NCI-H345 treated with DMSO at 0.1 percent for 48 hours (cell line): ENCODE results near the gene ZC3H7A.

Source experiments
- DNase-seq: peaks from one replicate; lab custom pipeline; 2025; ENCODE audit not compliant: unreplicated experiment; lab: John Stamatoyannopoulos, UW

Gene ZC3H7A

DNA sequence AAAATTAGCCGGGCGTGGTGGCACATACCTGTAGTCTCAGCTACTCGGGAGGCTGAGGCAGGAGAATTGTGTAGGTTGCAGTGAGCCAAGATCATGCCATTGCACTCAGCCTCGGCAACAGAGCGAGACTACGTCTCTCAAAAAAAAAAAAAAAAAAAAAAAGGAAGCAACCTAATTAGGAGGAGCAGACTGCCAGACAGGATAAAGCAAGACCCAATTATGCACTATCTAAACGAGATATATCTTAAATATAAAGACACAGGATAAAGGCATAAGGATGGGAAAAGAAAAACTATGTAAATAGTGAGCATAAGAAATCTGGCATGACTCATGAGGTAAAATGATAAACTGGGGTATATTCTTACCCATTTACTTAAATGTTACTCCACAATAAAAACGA is 59.3 kb downstream of the ZC3H7A start:
- no peak for DNase-seq

DNA sequence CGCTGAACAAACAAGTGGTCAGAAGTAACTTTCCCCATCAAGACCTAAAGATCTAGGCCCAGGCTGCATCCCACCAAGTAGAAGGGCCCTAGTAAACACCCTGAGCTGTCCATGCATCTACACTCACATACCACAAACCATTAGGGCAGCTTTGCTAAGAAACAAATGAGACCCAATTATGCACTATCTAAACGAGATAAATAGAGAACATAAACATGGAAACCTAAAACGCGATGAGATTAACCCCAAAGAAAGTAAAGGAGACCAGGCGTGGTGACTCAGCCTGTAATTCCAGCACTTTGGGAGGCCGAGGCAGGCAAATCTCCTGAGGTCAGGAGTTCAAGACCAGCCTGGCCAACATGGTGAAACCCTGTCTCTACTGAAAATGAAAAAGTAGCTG is 60.2 kb downstream of the ZC3H7A start:
- no peak for DNase-seq

DNA sequence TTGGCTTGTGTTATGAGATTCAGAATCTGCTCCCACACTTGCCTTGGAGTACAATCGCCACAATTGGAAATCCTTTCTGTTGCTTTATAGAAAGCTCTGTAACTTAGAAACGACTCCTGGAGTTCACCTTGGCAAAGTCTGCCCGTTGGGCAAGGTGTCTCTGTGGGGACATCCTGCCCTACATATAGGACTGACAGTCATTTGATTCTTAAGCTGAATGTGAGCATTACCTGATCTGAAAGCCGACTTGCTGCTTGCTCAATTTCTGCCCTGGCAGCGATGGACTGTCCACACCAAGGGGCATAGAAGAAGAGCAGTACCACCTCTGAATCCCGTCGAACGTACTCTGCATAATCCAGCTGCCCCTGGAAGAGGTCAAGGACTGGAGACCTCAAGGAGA is 61.3 kb downstream of the ZC3H7A start:
- DNase-seq: no peak

DNA sequence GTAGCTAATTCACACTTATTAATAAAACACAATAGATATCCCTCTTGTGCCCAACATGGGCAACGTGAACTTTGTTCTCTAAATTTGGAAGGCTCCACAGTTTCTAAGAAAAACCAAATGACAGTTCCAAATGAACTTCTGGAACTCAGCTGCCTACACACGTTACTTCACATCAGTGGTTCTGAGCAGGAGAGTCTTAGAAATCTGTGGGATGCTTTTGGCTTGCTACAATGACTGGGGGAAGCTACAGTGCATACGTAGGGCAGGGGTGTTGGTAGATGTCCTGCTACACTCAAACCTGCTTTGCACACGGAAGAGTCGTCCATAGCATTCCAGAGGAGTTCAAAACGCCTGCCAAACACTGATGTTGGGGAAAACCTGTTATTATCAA is 62.4 kb downstream of the ZC3H7A start:
- DNase-seq: no peak

DNA sequence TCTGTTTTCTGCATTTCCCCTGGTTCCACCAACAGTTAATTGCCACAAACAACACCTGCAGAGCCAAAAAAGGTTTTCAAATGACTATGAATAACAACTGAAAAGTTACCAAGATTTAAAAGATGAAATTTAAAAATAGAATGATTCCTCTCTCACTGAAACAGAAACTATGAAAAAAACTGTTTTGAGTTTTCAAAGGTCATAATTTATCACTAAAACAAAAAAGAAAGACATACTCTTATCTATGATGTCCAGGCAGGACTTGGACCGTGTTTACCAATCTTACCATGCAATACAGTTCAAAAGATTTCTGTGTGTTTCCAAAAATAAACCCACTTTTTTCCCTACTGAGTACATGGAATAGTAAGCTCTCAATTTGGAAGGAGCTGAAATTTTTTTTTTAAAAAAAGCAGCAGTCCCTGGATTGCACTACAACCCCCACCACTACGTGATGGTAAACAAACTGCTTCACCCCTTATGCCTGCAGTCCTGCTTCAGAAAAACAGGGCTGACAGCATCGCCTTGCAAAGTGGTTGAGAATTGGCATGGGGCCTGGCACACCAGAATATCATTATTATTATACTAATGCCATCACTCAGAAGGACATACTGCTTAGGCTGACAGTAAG is 62.9 kb downstream of the ZC3H7A start:
- no peak for DNase-seq

DNA sequence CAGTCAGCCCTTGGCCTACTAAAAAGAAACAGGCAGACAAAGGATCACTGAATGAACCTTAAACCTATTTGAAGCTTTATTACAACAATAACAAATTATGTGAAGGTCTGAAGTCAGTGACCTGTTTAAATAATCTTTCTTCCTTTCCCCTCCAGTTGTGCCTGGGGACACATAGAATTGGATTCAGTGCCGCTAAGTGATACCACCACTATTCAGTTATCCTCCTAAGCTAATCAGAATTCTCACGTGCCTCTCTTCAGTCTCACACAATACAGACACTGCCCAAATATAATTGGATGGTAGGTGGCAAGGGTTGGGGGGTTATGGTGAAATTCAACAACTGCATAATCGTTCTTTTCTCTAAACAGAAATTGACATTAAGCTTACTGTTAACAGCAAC is 65.8 kb downstream of the ZC3H7A start:
- no peak for DNase-seq

DNA sequence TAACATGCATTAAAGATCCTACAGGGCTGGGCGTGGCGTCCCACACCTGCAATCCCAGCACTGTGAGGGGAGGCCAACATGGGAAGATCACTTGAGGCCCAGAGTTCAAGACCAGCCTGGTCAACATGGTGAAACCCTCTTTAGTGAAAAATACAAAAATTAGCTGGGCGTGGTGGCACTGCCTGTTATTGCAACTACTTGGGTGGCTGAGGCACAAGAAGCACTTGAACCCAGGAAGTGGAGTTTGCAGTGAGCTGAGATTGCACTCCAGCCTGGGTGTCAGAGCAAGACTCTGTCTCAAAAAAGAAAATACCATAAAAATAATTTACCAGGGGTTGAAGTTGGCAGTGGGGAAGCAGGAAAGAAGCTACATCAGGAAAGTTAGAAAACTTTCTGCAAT is 67.3 kb downstream of the ZC3H7A start:
- no peak for DNase-seq

DNA sequence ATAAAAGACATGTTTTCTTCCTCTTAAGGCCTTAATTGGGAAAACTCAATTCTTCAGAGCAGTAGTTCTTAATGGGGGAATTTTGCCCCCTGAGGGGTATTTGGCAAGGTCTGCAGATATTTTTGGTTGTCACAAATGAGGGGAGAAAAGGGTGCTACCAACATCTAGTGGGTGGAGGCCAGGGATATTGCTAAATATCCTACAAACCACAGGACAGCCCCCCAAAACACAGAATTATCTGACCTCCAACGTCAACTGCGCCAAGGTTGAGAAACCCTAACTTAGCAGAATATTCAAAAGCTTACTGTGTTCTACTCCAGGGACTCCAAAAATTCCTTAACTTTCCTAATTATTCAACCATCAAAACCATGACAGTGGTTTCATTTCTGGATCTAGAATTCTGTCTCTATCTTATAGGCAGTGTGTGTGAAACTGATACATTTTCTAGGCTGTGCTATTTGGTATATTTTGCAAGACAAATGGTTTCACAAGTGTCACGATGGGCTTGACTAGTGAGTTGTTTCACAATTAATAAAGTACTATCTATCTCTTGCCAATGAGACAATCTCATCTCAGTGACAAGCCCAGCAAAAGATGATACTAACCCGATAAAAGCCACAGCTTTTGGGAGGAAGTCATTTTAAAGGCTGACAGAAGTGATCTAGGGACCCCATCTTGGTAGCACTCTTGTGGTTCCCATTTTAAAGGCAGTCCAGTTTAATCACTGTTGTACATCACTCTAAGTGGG is 69.1 kb downstream of the ZC3H7A start:
- DNase-seq: no peak

DNA sequence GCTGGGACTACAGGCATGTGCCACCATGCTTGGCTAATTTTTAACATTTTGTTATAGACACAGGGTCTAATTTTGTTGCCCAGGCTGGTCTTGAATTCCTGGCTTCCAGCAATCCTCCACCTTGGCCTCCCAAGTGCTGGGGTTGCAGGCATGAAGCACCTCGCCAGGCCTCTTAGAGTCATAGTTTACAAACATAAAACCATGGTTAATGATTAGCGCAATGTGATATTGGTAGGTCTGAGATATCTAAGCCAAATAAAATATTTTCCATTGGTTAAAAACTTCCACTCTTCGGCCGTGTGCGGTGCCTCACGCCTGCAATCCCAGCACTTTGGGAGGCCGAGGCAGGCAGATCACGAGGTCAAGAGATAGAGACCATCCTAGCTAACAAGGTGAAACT is 71.0 kb downstream of the ZC3H7A start:
- DNase-seq: no peak

DNA sequence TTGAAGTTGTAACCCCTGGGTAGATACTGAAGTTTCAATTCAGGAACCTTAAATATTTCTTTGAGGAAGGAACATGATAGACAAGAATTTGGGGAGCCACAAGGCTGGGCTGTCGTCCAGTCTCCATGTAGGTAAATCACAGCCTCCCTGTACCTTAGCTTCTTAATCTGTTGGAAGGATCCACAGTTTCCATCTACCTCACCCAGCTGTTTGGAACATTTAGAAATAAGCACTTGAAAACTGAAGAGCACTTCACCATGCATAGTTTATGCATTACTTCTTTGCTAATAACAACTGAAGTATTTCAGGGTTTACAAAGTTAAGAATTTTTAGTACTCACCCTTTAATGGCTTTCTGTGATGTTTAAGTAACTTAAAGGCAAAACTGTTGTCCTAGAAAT is 71.6 kb downstream of the ZC3H7A start:
- no peak for DNase-seq

DNA sequence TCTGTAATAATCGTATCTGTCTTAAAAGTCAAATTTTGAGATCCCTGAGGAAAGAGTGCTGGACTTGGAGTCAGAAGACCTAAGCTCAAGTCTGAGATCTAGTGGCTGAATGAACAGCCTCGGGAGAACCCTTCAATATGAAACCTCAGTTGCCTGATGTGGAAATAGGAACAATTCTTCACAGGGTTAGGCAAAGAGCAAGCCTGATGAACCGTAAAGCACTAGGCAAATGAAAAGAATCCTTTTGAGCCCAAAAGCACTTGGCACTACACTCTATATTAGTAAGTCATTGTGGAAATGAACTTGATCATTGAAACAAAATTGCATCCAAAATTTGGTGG is 74.6 kb downstream of the ZC3H7A start:
- no peak for DNase-seq

DNA sequence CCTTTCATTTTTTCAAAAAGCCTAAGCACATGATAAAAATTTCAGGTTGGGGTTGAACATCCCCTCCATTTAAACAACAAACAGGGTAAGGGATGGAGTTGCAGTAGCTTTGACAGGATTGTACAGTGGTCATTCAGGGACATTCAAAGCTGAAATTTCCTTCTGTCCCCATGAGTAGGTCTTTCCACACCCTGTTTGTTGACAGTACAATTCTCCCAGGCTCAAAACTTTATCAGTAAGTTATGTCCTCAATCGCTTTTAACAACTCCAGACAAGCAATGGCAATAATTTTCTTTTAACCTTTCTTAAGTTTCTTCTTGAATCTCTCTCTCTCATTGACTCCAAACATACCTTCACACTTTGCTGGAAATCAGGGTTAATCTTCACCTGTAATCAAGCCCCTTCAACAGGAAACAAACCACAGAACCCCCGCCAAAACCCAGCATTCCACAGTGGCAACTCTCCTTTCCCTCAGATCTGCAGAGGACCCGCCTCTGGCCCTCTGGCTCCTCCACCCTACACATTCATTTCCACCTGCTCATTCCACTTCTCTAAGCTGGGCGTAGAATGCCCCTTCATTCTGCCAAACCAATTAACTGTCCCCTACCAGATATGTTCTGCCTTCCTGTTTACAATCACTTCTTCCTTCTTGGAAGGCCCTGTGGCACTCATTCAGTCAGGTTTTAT is 75.1 kb downstream of the ZC3H7A start:
- DNase-seq: no peak

DNA sequence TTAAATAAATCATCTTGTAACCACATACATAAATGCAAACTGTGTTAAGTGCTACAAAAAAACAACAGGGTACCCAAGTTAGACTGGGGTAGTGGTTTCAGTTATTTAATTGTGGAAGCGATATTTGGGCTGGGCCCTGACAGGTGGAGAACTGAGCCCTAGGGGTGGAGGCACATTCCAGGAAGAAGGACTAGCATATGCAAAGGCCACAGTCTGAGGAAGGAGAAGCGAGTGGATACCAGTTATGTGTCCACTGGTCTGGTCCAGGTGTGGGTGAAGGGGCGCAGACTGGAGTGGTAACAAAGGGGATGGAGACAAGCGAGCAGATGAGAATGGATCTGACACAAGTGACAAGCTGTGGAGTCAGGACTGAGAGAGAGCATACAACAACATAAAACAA is 77.3 kb downstream of the ZC3H7A start:
- DNase-seq: no peak

DNA sequence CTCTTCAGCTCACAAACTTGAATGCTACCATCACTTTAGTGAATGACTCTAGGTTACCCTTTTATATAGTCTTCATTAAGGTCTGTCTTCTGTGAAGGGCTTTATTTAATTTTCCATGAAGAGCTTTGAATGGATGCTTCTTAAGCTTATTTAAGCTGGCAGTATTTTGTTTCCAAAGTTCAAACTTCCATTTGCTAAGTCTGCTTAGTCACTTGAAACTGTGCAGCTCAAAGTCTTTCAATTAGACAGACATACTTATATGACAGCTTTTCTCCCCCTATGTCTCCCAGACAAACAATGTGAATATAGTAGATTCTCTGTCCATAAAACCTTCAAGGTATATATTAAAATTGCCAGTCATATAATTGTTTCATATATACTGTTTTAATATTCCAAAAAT is 77.9 kb downstream of the ZC3H7A start:
- DNase-seq: no peak

DNA sequence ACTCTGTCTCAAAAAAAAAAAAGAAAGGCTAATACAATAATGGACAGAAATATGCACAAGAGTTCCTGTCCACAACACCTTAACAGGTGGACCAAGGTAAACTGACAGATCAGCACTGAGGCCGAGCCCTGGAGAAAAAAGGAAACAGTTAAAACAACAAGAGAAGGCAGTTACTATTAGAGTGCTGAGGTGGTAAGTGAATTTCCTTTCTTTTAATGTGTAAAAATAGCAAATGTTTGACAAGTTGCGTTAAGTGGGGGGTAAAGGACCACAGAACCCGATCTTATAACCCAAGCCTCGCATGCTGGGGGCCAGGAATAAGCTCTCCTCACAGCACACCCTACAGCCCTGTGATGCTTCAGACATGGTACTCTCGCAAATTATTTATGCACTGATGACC is 79.2 kb downstream of the ZC3H7A start:
- DNase-seq: no peak

DNA sequence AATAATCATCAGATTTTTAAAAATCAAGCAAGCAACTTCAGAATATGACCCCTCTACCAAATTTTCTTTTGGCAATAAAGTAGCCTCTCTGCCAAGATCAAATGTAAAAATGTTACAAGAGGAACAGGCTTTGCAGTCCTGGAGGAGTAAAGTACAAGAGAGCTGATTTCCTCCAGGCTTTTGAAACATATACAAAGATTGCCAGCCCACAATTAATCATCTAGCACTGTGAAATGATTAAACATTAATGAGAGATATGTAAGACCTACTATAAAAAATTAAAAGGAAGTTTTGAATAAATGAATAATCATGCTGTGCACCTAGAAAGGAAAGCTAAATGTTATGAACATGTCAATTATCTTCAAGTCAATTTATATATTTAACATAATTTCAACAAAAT is 80.7 kb downstream of the ZC3H7A start:
- DNase-seq: no peak

DNA sequence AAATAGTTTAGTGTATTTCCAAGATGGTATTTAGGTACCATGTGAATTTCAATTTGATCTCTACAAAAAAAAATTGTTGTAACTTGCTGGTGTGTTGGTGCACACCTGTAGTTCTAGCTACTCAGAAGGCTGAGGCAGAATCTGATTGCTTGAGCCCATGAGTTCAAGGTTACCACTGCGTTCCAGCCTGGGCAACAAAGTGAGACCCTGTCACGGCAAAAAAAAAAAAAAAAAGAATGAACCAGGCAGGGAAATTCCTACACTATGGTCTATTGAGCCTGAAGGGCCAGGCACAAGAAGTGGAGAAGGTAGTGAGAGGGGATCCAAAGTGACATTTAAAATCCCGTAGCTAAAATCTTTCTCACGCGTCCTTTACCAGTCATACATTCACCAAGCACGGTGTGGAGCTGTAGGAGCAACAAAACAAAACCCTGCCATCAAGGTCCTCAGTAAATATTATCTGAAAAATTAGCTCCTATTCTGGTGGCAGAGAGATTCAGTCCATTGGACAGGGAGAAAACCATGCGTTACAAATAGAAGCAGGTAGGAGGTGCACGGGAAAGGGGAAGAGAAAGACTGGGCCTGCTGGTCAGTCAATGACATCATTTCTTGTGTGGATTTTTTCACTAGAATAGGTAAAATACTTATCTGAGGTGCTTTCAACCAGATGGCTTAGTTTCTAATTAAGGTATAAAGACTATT is 81.7 kb downstream of the ZC3H7A start:
- DNase-seq: no peak

DNA sequence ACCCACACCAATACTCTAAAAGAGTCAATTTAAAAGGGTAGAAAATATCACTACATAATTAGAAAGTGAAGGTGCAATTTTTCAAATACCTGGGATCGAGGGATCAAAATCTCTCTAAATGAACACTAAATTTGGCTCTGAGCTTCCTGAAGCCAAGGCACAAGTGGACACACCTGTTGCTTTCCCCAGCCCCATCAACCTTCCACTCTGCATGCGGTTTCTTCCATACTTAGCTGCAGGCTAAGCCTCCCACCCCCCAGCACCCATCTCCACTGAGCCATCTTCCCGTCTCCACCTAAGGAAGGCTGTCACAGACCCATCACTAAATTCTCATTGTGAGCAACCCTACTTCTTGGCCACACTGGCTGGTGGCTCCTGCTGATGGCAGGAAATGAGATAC is 84.9 kb downstream of the ZC3H7A start:
- no peak for DNase-seq

DNA sequence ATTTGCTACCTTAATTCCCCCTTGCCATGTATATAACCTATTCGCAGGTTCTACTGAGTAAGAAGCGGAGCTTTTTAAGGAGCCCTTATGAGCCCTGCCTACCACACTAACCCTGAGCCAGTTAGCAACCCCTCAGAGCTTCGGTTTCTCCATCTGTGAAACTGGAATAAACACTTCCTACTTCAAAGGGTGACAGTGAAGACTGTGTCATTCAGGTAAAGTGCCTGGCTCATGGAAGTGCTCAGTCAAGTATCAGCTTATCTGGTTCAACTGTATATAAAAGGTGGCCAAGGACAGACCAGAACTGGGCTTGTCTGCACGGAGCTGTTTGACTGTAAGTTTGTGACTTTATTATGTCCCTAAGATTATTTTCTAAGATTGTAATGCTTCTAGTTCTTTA is 85.4 kb downstream of the ZC3H7A start:
- DNase-seq: no peak

DNA sequence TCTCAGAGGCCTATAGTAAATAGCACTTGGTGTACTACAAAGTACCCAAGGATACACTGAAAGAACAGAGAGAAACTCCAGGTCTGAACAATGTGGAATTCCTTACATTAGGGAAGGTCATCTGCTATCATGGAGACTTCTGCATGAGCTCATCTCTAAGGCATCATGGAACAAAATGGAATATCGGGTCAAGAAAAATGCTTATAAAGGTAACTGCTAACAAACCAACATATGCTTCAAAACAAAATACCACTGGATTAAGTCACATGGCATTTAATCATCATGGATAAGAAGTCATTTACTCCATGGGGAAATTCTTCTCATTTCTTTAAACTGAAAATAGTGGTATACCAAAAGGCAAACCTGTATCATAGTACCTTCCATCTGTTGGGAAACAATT is 88.6 kb downstream of the ZC3H7A start:
- DNase-seq: no peak

DNA sequence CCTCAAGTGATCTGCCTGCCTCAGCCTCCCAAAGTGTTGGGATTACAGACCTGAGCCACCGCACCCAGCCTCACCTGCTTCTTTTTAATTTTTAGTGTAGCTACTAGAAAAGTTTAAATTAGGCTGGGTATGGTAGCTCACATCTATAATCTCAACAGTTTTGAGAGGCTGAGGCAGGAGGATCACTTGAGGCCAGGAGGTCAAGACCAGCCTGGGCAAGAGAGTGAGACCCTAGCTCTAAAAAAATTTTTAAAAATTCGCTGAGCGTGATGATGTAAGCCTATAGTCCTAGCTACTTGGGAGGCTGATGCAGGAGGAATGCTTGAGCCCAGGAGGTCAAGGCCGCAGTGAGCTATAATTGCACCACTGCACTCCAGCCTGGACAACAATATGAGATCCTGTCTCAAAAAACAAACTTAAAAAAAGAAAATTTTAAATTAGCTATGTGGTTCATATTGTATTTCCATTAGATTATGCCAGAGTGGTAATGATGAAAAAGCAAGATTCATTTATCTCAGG is 89.3 kb downstream of the ZC3H7A start:
- DNase-seq: no peak
